PFSK-1 (cell line): ENCODE data around the gene ERGIC3.

Source experiments
- FOXP2 ChIP-seq: optimal IDR thresholded peaks from 2 replicates; pipeline ENCODE3; 2011; ENCODE audit warnings: borderline replicate concordance, control low read depth, inconsistent platforms; ENCODE audit not compliant: insufficient read depth; ENCODE audit errors: extremely low read length, extremely low read depth
- POLR2AphosphoS5 ChIP-seq: IDR thresholded peaks from 2 replicates; pipeline ENCODE4 v1.6.1; 2012; ENCODE audit warnings: low read depth, mild to moderate bottlenecking, control low read depth, low read length, moderate library complexity
- REST ChIP-seq, 2 experiments: IDR thresholded peaks; 2 replicates each; pipeline versions ENCODE4 v1.6.1 to v1.8.0; 2011 to 2012; ENCODE audit warnings: low read depth in 2 of 2, low read length in 2 of 2, control low read depth in 1 of 2, inconsistent platforms in 1 of 2, mild to moderate bottlenecking in 1 of 2, moderate library complexity in 1 of 2; ENCODE audit not compliant: insufficient read depth in 1 of 2
- TAF1 ChIP-seq: IDR thresholded peaks from 2 replicates; pipeline ENCODE4 v1.6.1; 2012; ENCODE audit warnings: low read length, control low read depth, borderline replicate concordance; ENCODE audit not compliant: insufficient read depth

GRCh38 chr20:35506872-35507638 is 34.8 kb upstream of the ERGIC3 start:
- TF ChIP-seq REST (IDR thresholded peaks at IDR 0.05; ENCODE audit: insufficient read depth in 1 of 2, low read depth in 2 of 2, low read length in 2 of 2) (no peak), POLR2AphosphoS5 (no peak), FOXP2 (no peak), TAF1 (no peak)
